ENCODE data around the gene CFAP157. TPM values are rescaled to one million over a fixed set of nuclear protein-coding genes. Genes with fewer than 3 reads are reported as not detected.

CFAP157 gene
- total and polyA plus RNA-seq, 7 experiments from 2014 or later, result 0.11 to 0.38 (median 0.22) TPM; not detected in 2

DNA sequence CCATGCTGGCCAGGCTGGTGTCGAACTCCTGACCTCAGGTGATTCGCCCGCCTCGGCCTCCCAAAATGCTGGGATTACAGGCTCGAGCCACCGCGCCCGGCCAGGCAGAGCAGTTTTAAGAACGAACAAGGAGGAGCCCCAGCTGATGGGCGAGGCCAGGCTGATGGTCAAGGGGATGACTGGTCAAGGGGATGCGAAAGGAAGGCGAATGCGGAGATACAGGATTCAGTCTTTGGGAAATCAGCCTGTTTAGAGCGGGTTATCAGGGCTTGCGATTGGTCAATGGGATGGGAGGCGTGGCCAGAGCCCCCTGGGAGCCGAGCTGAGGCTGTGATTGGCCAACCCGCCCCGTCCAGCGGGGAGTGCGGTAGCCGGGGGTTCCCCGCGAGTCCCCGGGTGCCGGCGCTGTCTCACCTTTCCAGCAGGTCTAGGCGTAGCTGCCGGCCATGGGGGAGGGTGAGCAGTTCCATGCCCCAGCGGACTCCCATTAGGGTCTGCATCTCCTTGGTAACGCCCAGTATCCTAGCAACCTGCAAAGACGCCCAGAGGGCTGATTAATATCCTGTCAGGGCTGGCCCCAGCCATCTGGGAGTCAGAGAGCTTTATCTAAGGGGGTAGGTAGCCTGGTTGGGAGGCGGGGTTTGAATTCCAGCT is 35.8 kb downstream of the CFAP157 start:
- CTCF ChIA-PET, result no interaction called here
- no peak overlapping the region for H3K27ac ChIP-seq (ENCODE audit: low read depth, low read length)
- Mint-ChIP-seq H3K36me3 (peaks cover 0 to 36% (median 7%) of the 10 kb centered on the region in 5 donors), H3K27ac (peak overlapping the region in 2 of 9 donors; percentile 5 to 34), H3K9me3 (no peaks in the 10 kb centered on the region), H3K4me1 (peaks cover 3 to 12% (median 9%) of the 10 kb centered on the region in 7 donors), H3K27me3 (no peaks in the 10 kb centered on the region), H3K4me3 (no peak overlapping the region)
- no peaks in the 10 kb centered on the region for H3K27me3 ChIP-seq (ENCODE audit: control insufficient read depth in 2 of 2, insufficient read depth in 2 of 2, low read length in 2 of 2)
- no peak overlapping the region for H3K4me3 ChIP-seq (ENCODE audit: low read length)
- DNase-seq (no peak), ATAC-seq (no peak)
- H3K9me3 ChIP-seq (ENCODE audit: control insufficient read depth in 2 of 3, low read length in 3 of 3), result no peaks in the 10 kb centered on the region
- intact Hi-C loops (cut with micrococcal nuclease), result no loop called here
- no peaks in the 10 kb centered on the region for H3K4me1 ChIP-seq (ENCODE audit: control insufficient read depth in 2 of 2, insufficient read depth in 2 of 2, low read length in 2 of 2)
- POLR2A ChIA-PET, result interaction anchor here (0.7 to 1.1 kb wide), 3 partner anchors 17 to 34 kb away, joined by 3 to 4 read pairs (median 3); no protein-coding TSS in a partner anchor
- H3K36me3 ChIP-seq (ENCODE audit: control insufficient read depth in 2 of 3, insufficient read depth in 3 of 3, low read length in 3 of 3), result peaks cover 0 to 89% (median 6%) of the 10 kb centered on the region in 3 experiments

DNA sequence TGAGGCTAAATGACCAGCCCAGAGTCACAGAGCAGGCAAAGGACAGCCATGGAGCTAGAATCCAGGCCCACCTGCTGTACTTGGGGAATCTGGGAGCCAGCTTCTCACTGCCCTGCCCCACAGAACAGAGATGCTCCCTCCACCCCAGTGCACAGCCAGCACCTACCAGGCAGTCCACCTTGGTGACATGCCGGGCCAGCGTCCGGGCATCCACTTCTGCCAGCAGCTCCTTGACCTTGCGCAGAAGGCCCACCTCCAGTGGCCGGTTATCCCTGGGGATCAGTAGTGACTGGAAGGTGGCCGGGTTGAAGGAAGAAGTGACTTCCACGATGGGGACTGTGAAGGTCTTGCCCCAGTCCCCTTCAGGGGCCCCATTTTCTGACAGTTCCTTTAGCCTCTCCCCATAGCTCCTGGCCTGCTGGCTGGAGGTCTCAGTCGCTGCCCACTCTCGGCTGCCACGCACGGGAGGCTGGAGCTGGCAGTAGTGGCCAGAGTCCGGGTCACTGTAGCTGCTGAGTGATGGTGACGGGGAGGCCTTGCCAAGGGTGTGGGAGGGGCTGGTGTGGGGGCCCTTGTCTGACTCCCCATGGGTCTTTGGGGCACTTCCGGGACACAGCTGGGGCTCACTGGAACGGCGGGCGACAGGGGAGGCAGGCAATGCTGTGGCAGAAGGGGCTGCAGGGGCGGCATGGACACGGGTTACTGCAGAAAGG is 37.8 kb downstream of the CFAP157 start:
- peaks cover 12 to 91% (median 17%) of the 10 kb centered on the region in 3 experiments for H3K36me3 ChIP-seq (ENCODE audit: control insufficient read depth in 2 of 3, insufficient read depth in 3 of 3, low read length in 3 of 3)
- peak overlapping the region in 4 of 9 donors; percentile 28 to 69 (median 54) for H3K27ac Mint-ChIP-seq
- H3K4me3 Mint-ChIP-seq, result no peak overlapping the region
- H3K9me3 ChIP-seq (ENCODE audit: control insufficient read depth in 2 of 3, low read length in 3 of 3), result no peaks in the 10 kb centered on the region
- ChIA-PET CTCF (interaction anchor here (0.6 to 3.0 kb wide), 5 partner anchors 10 to 186 kb away, joined by 3 to 16 read pairs (median 3); partner anchors contain the start of genes PIP5KL1 and TOR2A), POLR2A (interaction anchor here (1.0 to 1.6 kb wide), 3 partner anchors 9 to 41 kb away, joined by 3 to 5 read pairs (median 4); partner anchors contain the start of genes CDK9, SH2D3C and TOR2A)
- H3K4me1 Mint-ChIP-seq, result peaks cover 0 to 16% (median 9%) of the 10 kb centered on the region in 7 donors
- no peak for DNase-seq
- no peaks in the 10 kb centered on the region for H3K27me3 Mint-ChIP-seq
- H3K9me3 Mint-ChIP-seq, result no peaks in the 10 kb centered on the region
- peaks cover 0 to 36% (median 3%) of the 10 kb centered on the region in 5 donors for H3K36me3 Mint-ChIP-seq
- no peak overlapping the region for H3K4me3 ChIP-seq (ENCODE audit: low read length)
- no peaks in the 10 kb centered on the region for H3K27me3 ChIP-seq (ENCODE audit: control insufficient read depth in 2 of 2, insufficient read depth in 2 of 2, low read length in 2 of 2)
- H3K27ac ChIP-seq (ENCODE audit: low read depth, low read length), result peak overlapping the region; percentile 14
- H3K4me1 ChIP-seq (ENCODE audit: control insufficient read depth in 2 of 2, insufficient read depth in 2 of 2, low read length in 2 of 2), result no peaks in the 10 kb centered on the region
- ATAC-seq, result no peak
- intact Hi-C loops (cut with micrococcal nuclease), result no loop called here

- peak overlapping the region; percentile 31 for H3K27ac ChIP-seq (ENCODE audit: low read depth, low read length)
- ATAC-seq (peak; percentile 89), DNase-seq (peak in 7 of 9 donors; percentile 38 to 64 (median 46))
- peaks cover 5 to 27% (median 11%) of the 10 kb centered on the region in 7 donors for H3K4me1 Mint-ChIP-seq
- POLR2A ChIA-PET, result interaction anchor here (0.6 to 1.5 kb wide), 8 partner anchors 19 to 109 kb away, joined by 3 to 8 read pairs (median 4); partner anchors contain the start of gene CDK9
- H3K9me3 Mint-ChIP-seq, result no peaks in the 10 kb centered on the region
- H3K4me3 Mint-ChIP-seq, result peak overlapping the region in 9 of 10 donors; percentile 37 to 83 (median 66)
- intact Hi-C loops (cut with micrococcal nuclease), result loop anchor here in 1 of 2 donors (1.0 kb wide), 1 partner anchor 38 kb away; no protein-coding TSS in a partner anchor
- no peaks in the 10 kb centered on the region for H3K27me3 Mint-ChIP-seq
- no peaks in the 10 kb centered on the region for H3K9me3 ChIP-seq (ENCODE audit: control insufficient read depth in 2 of 3, low read length in 3 of 3)
- no peaks in the 10 kb centered on the region for H3K4me1 ChIP-seq (ENCODE audit: control insufficient read depth in 2 of 2, insufficient read depth in 2 of 2, low read length in 2 of 2)
- H3K27ac Mint-ChIP-seq, result peak overlapping the region; percentile 40 to 92 (median 87)
- H3K4me3 ChIP-seq (ENCODE audit: low read length), result no peak overlapping the region
- CTCF ChIA-PET, result interaction anchor here (0.8 to 2.4 kb wide), 7 partner anchors 12 to 123 kb away, joined by 3 to 8 read pairs (median 4); partner anchors contain the start of genes FPGS and TOR2A
- peaks cover 21 to 91% (median 28%) of the 10 kb centered on the region in 3 experiments for H3K36me3 ChIP-seq (ENCODE audit: control insufficient read depth in 2 of 3, insufficient read depth in 3 of 3, low read length in 3 of 3)
- H3K27me3 ChIP-seq (ENCODE audit: control insufficient read depth in 2 of 2, insufficient read depth in 2 of 2, low read length in 2 of 2), result no peaks in the 10 kb centered on the region
- peaks cover 4 to 44% (median 7%) of the 10 kb centered on the region in 5 donors for H3K36me3 Mint-ChIP-seq
Measured at GRCh38 chr9:127746959-127747569, 40.3 kb downstream of the CFAP157 start.

GRCh38 chr9:127749090-127749787 is 42.5 kb downstream of the CFAP157 start:
- Histone ChIP-seq H3K4me1 (ENCODE audit: control insufficient read depth in 2 of 2, insufficient read depth in 2 of 2, low read length in 2 of 2) (no peaks in the 10 kb centered on the region), H3K27ac (ENCODE audit: low read depth, low read length) (no peak overlapping the region), H3K4me3 (ENCODE audit: low read length) (no peak overlapping the region), H3K27me3 (ENCODE audit: control insufficient read depth in 2 of 2, insufficient read depth in 2 of 2, low read length in 2 of 2) (no peaks in the 10 kb centered on the region), H3K9me3 (ENCODE audit: control insufficient read depth in 2 of 3, low read length in 3 of 3) (no peaks in the 10 kb centered on the region), H3K36me3 (ENCODE audit: control insufficient read depth in 2 of 3, insufficient read depth in 3 of 3, low read length in 3 of 3) (peaks cover 21 to 93% (median 28%) of the 10 kb centered on the region in 3 experiments)
- Mint-ChIP-seq H3K9me3 (no peaks in the 10 kb centered on the region), H3K27me3 (no peaks in the 10 kb centered on the region), H3K27ac (peak overlapping the region in 1 of 9 donors; percentile 26), H3K36me3 (peaks cover 4 to 35% (median 5%) of the 10 kb centered on the region in 5 donors), H3K4me3 (no peak overlapping the region), H3K4me1 (peaks cover 5 to 36% (median 16%) of the 10 kb centered on the region in 7 donors)
- CTCF ChIA-PET, result no interaction called here
- DNase-seq, result no peak
- POLR2A ChIA-PET, result interaction anchor here (0.8 to 1.6 kb wide), 2 partner anchors 9 to 19 kb away, joined by 3 to 4 read pairs; no protein-coding TSS in a partner anchor
- intact Hi-C loops (cut with micrococcal nuclease), result no loop called here
- ATAC-seq, result no peak

DNA sequence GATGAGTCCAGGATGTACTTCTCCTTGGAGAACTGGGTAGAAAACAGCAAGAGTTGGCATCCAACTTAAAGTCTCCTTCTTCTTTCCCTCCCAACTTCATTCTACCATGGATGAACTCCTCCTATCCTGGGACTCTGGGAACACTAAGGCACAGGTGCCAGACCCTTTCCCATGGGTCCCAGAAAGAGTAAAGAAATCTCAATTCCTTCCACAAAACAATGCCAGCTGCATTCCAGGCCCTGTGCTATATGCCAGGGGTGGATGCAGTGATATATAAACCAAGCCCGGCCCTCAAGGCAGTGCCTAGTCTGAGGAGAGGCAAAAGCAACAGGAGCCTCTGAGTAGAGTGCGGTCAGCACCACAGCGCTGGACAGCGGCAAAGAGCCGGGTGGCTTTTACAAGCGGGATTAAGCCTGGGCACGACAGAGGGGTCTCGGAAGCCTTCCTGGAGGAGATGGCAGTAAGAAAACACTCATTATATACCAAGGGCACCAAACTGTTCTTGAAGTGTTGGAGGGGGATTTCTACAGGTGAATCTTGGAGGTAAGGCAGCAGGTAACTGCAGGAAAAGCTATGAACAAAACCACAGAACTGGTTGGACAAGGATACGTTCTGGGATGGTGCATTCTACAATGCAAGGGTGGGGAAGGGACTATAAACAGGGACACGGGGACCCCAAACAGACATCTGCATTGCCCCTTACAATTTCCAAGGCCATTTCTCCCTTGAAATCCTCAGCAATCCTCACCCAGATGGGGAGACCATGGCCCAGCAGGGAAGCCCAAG is 44.7 kb downstream of the CFAP157 start:
- POLR2A ChIA-PET, result interaction anchor here (0.8 kb wide), 1 partner anchor 31 kb away, joined by 3 read pairs; no protein-coding TSS in a partner anchor
- H3K4me1 Mint-ChIP-seq, result peaks cover 5 to 36% (median 16%) of the 10 kb centered on the region in 7 donors

More for the DNA sequence above, 44.7 kb downstream of the CFAP157 start:
- intact Hi-C loops (cut with micrococcal nuclease), result no loop called here
- Histone ChIP-seq H3K36me3 (ENCODE audit: control insufficient read depth in 2 of 3, insufficient read depth in 3 of 3, low read length in 3 of 3) (peaks cover 21 to 85% (median 28%) of the 10 kb centered on the region in 3 experiments), H3K27ac (ENCODE audit: low read depth, low read length) (no peak overlapping the region), H3K9me3 (ENCODE audit: control insufficient read depth in 2 of 3, low read length in 3 of 3) (no peaks in the 10 kb centered on the region), H3K4me3 (ENCODE audit: low read length) (no peak overlapping the region), H3K4me1 (ENCODE audit: control insufficient read depth in 2 of 2, insufficient read depth in 2 of 2, low read length in 2 of 2) (no peaks in the 10 kb centered on the region), H3K27me3 (ENCODE audit: control insufficient read depth in 2 of 2, insufficient read depth in 2 of 2, low read length in 2 of 2) (no peaks in the 10 kb centered on the region)
- Mint-ChIP-seq H3K4me3 (no peak overlapping the region), H3K27me3 (no peaks in the 10 kb centered on the region), H3K36me3 (peaks cover 4 to 27% (median 5%) of the 10 kb centered on the region in 5 donors), H3K9me3 (no peaks in the 10 kb centered on the region), H3K27ac (peak overlapping the region in 6 of 9 donors; percentile 28 to 78 (median 44))
- DNase-seq (no peak), ATAC-seq (no peak)
- CTCF ChIA-PET, result no interaction called here

Measured in naive thymus-derived CD4-positive, alpha-beta T cell (primary cell).